Subcutaneous adipose tissue (tissue), 4 donors: ENCODE measurements around the gene ATP5PD. TPM values are rescaled to one million over a fixed set of nuclear protein-coding genes. Genes with fewer than 3 reads are reported as not detected.

Experiments used
- CTCF ChIP-seq: fragments of 450-650 bp; IDR thresholded peaks from one replicate; pipeline ENCODE4 v1.5.1; 2016; ENCODE audit warnings: low read depth, mild to moderate bottlenecking, control low read depth, antibody characterized with exemption, moderate library complexity
- total RNA-seq, 4 donors: library from RNA; depleted of rRNA; stranded (reverse); fragments of >200 nt; gene quantifications; one replicate each; pipeline ENCODE4 v1.1.0, GENCODE V29; 2016

ATP5PD gene
- total RNA-seq, 4 donors from 2014 or later = 236 to 509 (median 283) TPM

GRCh38 chr17:75031972-75032719 is 14.6 kb downstream of the ATP5PD start:
- TF ChIP-seq CTCF = no peak

- TF ChIP-seq CTCF = no peak
These were observed 16.6 kb downstream of the ATP5PD start for GRCh38 chr17:75030161-75030560.

GRCh38 chr17:75024686-75025397 is 21.9 kb downstream of the ATP5PD start:
- no peak for TF ChIP-seq CTCF

DNA sequence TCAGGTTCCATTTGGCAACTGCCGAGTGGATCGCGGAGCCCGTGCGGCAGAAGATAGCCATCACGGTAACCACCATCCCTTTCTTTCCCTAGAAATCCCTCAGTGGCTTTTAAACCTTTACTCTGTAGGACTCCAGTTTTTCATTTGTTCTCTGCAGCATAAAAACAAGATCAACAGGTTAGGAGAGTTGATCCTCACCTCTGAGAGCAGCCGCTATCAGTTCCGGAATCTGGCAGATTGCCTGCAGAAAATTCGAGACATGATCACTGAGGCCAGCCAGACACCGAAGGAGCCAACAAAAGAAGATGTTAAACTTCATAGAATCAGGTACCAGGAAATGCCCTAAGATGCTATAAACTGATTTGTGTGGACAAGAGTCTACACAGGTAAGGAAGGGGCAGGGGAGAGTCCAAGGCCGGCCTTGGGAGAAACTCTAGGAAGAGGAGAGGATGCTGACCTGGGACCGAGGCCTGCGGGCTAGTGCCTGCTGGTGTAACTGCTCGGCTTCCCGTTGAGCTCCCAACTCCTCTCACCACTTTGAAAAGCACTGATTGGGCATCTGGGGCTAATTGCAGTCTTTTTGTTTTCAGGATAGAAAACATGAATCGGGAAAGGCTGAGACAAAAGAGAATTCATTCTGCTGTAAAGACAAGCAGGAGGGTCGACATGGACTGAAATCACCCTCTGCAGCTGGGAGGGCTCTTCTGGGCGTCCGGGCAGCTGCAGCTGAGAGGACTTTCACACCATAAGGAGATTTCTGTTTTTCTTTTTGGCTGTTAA is 26.2 kb downstream of the ATP5PD start:
- no peak for TF ChIP-seq CTCF

DNA sequence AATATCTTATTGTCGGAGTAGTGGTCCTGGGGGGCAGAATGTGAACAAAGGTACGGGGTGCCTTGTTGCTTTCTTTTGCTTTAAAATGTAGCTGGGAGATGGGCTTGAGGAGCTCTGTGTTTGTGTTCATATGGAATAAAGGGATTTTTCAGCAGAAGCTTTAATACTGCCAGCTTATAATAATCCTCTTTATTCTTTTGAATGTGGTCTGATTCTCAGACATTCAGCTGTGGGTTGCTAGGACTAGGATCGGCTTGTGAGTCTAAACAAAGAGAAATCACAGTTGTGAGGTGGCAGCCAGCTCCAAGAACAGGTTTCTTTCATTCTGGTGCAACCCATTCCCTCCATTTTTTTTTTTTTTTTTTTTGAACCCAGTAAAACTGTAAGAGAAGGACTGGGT is 27.1 kb downstream of the ATP5PD start:
- no peak for TF ChIP-seq CTCF

- TF ChIP-seq CTCF = no peak
These were observed 27.6 kb downstream of the ATP5PD start for GRCh38 chr17:75019146-75019545.

DNA sequence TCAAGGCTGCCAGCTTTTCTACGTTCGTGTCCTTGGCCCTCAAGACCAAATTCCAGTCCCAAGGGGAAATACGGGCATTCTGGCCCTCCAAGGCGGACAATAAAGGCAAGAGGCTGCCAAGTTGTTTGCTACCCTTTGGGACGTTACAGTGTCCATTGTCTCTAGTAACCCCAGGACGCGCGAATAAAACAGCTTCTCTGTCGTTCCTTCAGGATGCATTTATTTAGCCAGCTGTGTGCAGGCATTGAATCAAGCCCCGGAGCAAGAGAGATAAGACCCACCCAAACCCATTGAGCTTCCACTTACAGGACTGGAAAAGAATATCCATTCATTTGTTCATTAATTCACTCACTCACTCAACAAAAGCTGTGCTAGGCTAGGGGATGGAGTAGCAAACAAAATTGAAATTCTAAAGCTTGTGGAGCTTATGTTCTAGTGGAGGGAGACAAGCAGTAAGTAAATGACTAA is 33.6 kb downstream of the ATP5PD start:
- TF ChIP-seq CTCF = no peak
